ENCODE data around the gene RPS6KA4. TPM values are rescaled to one million over a fixed set of nuclear protein-coding genes. Genes with fewer than 3 reads are reported as not detected.

Gene RPS6KA4
- total and polyA plus RNA-seq, 2 of the 13 experiments (the other 11 are each of a cell fraction or from before 2014, with no cell fraction given) = 8.9 to 14.2 TPM

GRCh38 chr11:64357904-64358535, 942 bp upstream of the RPS6KA4 start:
- peak overlapping the region; percentile 93 for H3K9ac ChIP-seq (ENCODE audit: insufficient read depth, low read depth, low read length)
- no peaks in the 10 kb centered on the region for H4K20me1 ChIP-seq (ENCODE audit: insufficient read depth, low read length)
- no peaks in the 10 kb centered on the region for H3K79me2 ChIP-seq (ENCODE audit: insufficient read depth, low read length)
- in situ Hi-C loops (cut with HindIII; ENCODE audit: extremely low pct_ligation_motif_present, low pct_unique_long_range_greater_than_20kb) = no loop called here
- FAIRE-seq = no peak
- POLR2A ChIA-PET = interaction anchor here (0.6 to 6.5 kb wide), 3 partner anchors 17 to 87 kb away, joined by 3 to 61 read pairs (median 3); partner anchors contain the start of genes PRDX5 and TRMT112
- peaks cover 5 to 15% of the 10 kb centered on the region in 2 experiments; a peak in 3 of 5 replicates for H3K36me3 ChIP-seq (replicated peaks in 1 of 2; ENCODE audit: control insufficient read depth in 1 of 2, insufficient read depth in 2 of 2, low read length in 2 of 2)
- no peak overlapping the region for H2AFZ ChIP-seq (ENCODE audit: low read length)
- intact Hi-C loops (cut with micrococcal nuclease; ENCODE audit: unreplicated experiment) = loop anchor here (2.0 kb wide), 1 partner anchor 41 kb away; the partner anchor contains the start of gene TRMT112
- H3K27me3 ChIP-seq (ENCODE audit: control insufficient read depth in 1 of 2, insufficient read depth in 2 of 2, low read length in 2 of 2) = peaks cover 0 to 8% of the 10 kb centered on the region in 2 experiments; a peak in 3 of 5 replicates
- peak; percentile 28 for ATAC-seq
- H3K4me2 ChIP-seq (ENCODE audit: low read depth, low read length) = peak overlapping the region; percentile 99
- WGBS (ENCODE audit: low lambda C conversion rate) = 22% methylated on average over 2 of the region's 13 CpGs
- no TSS peak for BruUV-seq (replicated peaks)
- DNase-seq (ENCODE audit: low spot score) = peak; percentile 20
- CTCF ChIA-PET (ENCODE audit: low intra/inter-chr PET ratio, low total read pairs) = no interaction called here
- peaks cover 56% of the 10 kb centered on the region for H3K4me1 ChIP-seq (ENCODE audit: insufficient read depth, low read length)
- no peaks in the 10 kb centered on the region for H3K9me3 ChIP-seq (ENCODE audit: low read length)
- peak overlapping the region; percentile 80 to 96 (median 94) for H3K4me3 ChIP-seq (replicated peaks in 1 of 3; ENCODE audit: insufficient read depth in 1 of 3, low read depth in 2 of 3, low read length in 3 of 3)
- H3K27ac ChIP-seq (ENCODE audit: extremely low read length, insufficient read depth, low read length) = peak overlapping the region; percentile 57
- TF ChIP-seq DNMT3B (CRISPR knock-in tag; conservative IDR thresholded peaks at IDR 0.05) (no peak), DMAP1 (CRISPR knock-in tag; IDR thresholded peaks at IDR 0.05) (no peak), ZNF121 (CRISPR knock-in tag; IDR thresholded peaks at IDR 0.05) (no peak), ZSCAN25 (CRISPR knock-in tag; IDR thresholded peaks at IDR 0.05) (0 out of 2 replicates have a peak, but pooled peaks have one; percentile 15), ZNF883 (CRISPR knock-in tag; IDR thresholded peaks at IDR 0.05; ENCODE audit: not compliant biosample characterization) (peak; percentile 44), HHEX (CRISPR knock-in tag; IDR thresholded peaks at IDR 0.05) (no peak), CBX2 (IDR thresholded peaks at IDR 0.05; ENCODE audit: low read depth, low read length) (no peak), CBX2 (CRISPR knock-in tag; IDR thresholded peaks at IDR 0.05; ENCODE audit: low read depth) (no peak), KDM5B (CRISPR knock-in tag; IDR thresholded peaks at IDR 0.05; ENCODE audit: borderline replicate concordance) (no peak), ZNF235 (CRISPR knock-in tag; IDR thresholded peaks at IDR 0.05; ENCODE audit: borderline replicate concordance) (0 out of 2 replicates have a peak, but pooled peaks have one; percentile 20), ZFP91 (CRISPR knock-in tag; IDR thresholded peaks at IDR 0.05; ENCODE audit: borderline replicate concordance) (peak; percentile 56; the same call in 1 of the 2 replicates), NRL (CRISPR knock-in tag; IDR thresholded peaks at IDR 0.05; ENCODE audit: borderline replicate concordance) (peak; percentile 21; the same call in 1 of the 2 replicates), NAIF1 (CRISPR knock-in tag; IDR thresholded peaks at IDR 0.05; ENCODE audit: borderline replicate concordance) (0 out of 2 replicates have a peak, but pooled peaks have one; percentile 38)
- TF ChIP-seq, protein P1, sequence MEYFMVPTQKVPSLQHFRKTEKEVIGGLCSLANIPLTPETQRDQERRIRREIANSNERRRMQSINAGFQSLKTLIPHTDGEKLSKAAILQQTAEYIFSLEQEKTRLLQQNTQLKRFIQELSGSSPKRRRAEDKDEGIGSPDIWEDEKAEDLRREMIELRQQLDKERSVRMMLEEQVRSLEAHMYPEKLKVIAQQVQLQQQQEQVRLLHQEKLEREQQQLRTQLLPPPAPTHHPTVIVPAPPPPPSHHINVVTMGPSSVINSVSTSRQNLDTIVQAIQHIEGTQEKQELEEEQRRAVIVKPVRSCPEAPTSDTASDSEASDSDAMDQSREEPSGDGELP (IDR thresholded peaks at IDR 0.05; ENCODE audit: borderline replicate concordance, low read depth) = peak; percentile 70; the same call in 1 of the 2 replicates
- TF ChIP-seq, protein P2, sequence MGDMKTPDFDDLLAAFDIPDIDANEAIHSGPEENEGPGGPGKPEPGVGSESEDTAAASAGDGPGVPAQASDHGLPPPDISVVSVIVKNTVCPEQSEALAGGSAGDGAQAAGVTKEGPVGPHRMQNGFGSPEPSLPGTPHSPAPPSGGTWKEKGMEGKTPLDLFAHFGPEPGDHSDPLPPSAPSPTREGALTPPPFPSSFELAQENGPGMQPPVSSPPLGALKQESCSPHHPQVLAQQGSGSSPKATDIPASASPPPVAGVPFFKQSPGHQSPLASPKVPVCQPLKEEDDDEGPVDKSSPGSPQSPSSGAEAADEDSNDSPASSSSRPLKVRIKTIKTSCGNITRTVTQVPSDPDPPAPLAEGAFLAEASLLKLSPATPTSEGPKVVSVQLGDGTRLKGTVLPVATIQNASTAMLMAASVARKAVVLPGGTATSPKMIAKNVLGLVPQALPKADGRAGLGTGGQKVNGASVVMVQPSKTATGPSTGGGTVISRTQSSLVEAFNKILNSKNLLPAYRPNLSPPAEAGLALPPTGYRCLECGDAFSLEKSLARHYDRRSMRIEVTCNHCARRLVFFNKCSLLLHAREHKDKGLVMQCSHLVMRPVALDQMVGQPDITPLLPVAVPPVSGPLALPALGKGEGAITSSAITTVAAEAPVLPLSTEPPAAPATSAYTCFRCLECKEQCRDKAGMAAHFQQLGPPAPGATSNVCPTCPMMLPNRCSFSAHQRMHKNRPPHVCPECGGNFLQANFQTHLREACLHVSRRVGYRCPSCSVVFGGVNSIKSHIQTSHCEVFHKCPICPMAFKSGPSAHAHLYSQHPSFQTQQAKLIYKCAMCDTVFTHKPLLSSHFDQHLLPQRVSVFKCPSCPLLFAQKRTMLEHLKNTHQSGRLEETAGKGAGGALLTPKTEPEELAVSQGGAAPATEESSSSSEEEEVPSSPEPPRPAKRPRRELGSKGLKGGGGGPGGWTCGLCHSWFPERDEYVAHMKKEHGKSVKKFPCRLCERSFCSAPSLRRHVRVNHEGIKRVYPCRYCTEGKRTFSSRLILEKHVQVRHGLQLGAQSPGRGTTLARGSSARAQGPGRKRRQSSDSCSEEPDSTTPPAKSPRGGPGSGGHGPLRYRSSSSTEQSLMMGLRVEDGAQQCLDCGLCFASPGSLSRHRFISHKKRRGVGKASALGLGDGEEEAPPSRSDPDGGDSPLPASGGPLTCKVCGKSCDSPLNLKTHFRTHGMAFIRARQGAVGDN (CRISPR knock-in tag; IDR thresholded peaks at IDR 0.05) = peak; percentile 72; the same call in 1 of the 2 replicates
- TF ChIP-seq, protein P3, sequence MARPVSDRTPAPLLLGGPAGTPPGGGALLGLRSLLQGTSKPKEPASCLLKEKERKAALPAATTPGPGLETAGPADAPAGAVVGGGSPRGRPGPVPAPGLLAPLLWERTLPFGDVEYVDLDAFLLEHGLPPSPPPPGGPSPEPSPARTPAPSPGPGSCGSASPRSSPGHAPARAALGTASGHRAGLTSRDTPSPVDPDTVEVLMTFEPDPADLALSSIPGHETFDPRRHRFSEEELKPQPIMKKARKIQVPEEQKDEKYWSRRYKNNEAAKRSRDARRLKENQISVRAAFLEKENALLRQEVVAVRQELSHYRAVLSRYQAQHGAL (CRISPR knock-in tag; IDR thresholded peaks at IDR 0.05; ENCODE audit: not compliant biosample characterization) = no peak
